Heart left ventricle (tissue), 13 donors: ENCODE results near the gene IFNGR2.

ENCODE experiments used
- CTCF ChIP-seq, 12 donors: fragments of 200-600 bp; sonication (generic) in 4 of 12; IDR thresholded peaks; one replicate each; pipeline versions ENCODE4 v1.5.0 to v1.8.0; 2018 to 2022; ENCODE audit warnings: antibody characterized with exemption in 12 of 12, mild to moderate bottlenecking in 5 of 12
- POLR2A ChIP-seq, 2 donors: fragments of 450-650 bp; IDR thresholded peaks; one replicate each; pipeline ENCODE4 v1.6.1; 2017; ENCODE audit warnings: antibody characterized with exemption in 2 of 2, mild to moderate bottlenecking in 2 of 2, moderate library complexity in 2 of 2
- donor health status: ischemic (EF 13 %, LVEDD 7.1; RV severe dilation, severe dysfunction).
- donor health status: DM: no; HTN: yes; CAD: no.
- donor health status: DM: no; HTN: no; CAD: no.
- donor health status: ischemic (EF 25% LVEDD 6.9; RV normal size, moderate dysfunction).
- donor health status: ischemic (EF 25% LVEDD 5.7; RV mildly dilated, moderate dysfunction).
- donor health status: ischemic (EF 35%, LVEDD 5.7; RV mildly dilated, moderate dysfunction).
- donor health status: nonischemic (EF 11% LVEDD 7.7; RV severe dilation, severe dysfunction).
- donor health status: DM: yes; HTN: yes; CAD: no.
- donor health status: PGD.
- donor health status: ischemic (EF 29% LVEDD 5.4; RV normal size, mild dysfunction).
- donor health status: nonischemic (EF 23%, LVEDD 6.1; RV moderate dilation, normal function).

DNA sequence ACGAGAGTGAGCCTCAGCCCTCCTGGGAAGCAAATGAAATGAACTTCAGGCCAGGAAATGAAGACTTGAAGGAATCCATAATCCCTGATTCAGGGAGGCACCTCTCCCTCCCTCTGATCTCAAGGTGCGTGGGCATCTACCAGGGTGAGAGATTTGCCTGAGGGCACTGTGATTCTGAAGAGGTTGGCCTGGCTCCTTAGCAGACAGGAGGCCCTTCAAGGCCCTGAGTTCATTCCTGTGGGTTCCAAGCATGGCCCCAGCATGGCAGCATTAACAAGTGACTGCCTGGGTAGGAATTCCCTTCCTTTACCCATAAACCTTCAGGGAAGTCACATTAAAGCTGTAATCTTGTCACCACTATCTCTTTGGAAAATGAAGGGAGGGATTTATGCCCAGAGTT, 29.8 kb upstream of the IFNGR2 start:
- TF ChIP-seq CTCF (IDR thresholded peaks at IDR 0.05) = no peak
- no peak for TF ChIP-seq POLR2A (IDR thresholded peaks at IDR 0.05)
